IPS-15b (cell line): ENCODE results near the gene COMTD1.
"Not testable (repeated sequence)": the region's sequence is repeated elsewhere in the genome, so short reads cannot be mapped to it uniquely, and the experiment has no call there.

ENCODE experiments used
- H3K27me3 ChIP-seq: one replicate; pipeline ENCODE4 v1.6.1; 2013; ENCODE audit warnings: low read length; ENCODE audit not compliant: control insufficient read depth, insufficient read depth
- H3K36me3 ChIP-seq: one replicate; pipeline ENCODE4 v1.6.1; 2013; ENCODE audit warnings: low read length; ENCODE audit not compliant: control insufficient read depth, insufficient read depth
- H3K4me1 ChIP-seq: one replicate; pipeline ENCODE4 v1.6.1; 2013; ENCODE audit warnings: mild to moderate bottlenecking, low read length; ENCODE audit not compliant: control insufficient read depth, insufficient read depth
- H3K4me3 ChIP-seq: one replicate; pipeline ENCODE4 v1.5.1; 2013; ENCODE audit warnings: low read depth, low read length
- H3K9ac ChIP-seq: one replicate; pipeline ENCODE4 v1.6.1; 2013; ENCODE audit warnings: low read depth, mild to moderate bottlenecking, low read length
- H3K9me3 ChIP-seq: one replicate; pipeline ENCODE4 v1.6.1; 2013; ENCODE audit warnings: mild to moderate bottlenecking, low read length; ENCODE audit not compliant: control insufficient read depth, insufficient read depth

The COMTD1 gene

DNA sequence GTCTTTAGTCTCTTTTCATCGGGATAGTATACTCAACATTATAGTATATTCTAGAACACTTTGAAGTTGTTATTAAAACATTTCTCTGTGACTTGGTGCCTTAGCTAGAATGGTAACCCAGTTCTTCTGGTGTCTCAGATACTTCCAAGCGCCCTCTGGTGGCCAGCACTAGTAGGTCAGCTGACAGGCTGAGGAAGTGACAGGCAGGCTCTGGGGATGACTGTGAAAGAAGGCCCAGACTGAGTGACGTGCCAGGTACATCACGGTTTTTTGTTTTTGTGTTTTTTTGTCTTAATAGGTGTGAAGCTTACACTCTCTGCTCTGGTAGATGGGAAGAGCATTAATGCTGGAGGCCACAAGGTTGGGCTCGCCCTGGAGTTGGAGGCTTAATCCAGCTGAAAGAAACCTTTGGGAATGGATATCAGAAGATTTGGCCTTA lies 5.1 kb downstream of the COMTD1 start:
- Histone ChIP-seq H3K4me3 (no peak overlapping the region), H3K9ac (no peak overlapping the region), H3K36me3 (peaks cover 17% of the 10 kb centered on the region), H3K27me3 (no peaks in the 10 kb centered on the region), H3K4me1 (peaks cover 19% of the 10 kb centered on the region), H3K9me3 (no peaks in the 10 kb centered on the region)

DNA sequence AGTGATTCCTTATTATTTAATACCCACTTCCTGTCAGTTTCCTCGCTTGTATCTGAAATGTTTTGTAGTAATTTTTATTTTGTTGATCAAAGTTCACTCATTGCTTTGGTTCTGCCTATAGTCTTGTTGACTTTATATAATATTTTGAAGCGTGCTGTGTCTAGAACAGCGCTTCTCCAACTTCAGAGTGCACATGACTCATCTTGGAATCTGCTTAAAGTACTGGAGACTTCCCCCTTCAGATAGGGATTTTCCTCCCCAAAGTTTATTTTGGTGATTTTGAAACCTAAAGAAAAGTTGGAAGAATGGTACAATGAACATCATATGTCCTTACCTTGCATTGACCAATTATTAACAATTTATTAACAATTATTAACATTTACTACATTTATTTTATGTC lies 5.8 kb downstream of the COMTD1 start:
- Histone ChIP-seq H3K27me3 (no peaks in the 10 kb centered on the region), H3K9ac (no peak overlapping the region), H3K4me1 (peaks cover 24% of the 10 kb centered on the region), H3K36me3 (peaks cover 17% of the 10 kb centered on the region), H3K4me3 (no peak overlapping the region), H3K9me3 (no peaks in the 10 kb centered on the region)

DNA sequence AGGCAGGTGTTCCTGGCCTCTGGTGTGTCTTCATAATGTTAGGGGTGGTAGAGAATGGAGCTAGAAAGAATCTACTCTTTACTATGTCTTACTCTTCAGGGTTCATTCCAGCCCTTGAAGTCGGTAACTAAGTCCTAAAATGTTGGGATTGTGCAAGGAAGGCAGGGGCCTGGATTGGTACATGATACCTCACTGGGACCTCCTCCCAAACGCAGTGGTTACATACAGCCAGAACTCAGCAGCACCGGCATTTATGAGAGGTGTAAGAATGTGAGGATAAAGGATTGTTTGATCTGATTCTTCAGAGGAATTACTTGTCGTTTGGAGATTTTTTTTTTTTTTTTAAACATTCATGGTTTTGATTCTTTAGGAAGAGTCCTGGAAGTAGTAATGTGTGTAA lies 6.9 kb downstream of the COMTD1 start:
- Histone ChIP-seq H3K9ac (no peak overlapping the region), H3K4me1 (peaks cover 36% of the 10 kb centered on the region), H3K9me3 (no peaks in the 10 kb centered on the region), H3K27me3 (no peaks in the 10 kb centered on the region), H3K4me3 (no peak overlapping the region), H3K36me3 (peaks cover 21% of the 10 kb centered on the region)

DNA sequence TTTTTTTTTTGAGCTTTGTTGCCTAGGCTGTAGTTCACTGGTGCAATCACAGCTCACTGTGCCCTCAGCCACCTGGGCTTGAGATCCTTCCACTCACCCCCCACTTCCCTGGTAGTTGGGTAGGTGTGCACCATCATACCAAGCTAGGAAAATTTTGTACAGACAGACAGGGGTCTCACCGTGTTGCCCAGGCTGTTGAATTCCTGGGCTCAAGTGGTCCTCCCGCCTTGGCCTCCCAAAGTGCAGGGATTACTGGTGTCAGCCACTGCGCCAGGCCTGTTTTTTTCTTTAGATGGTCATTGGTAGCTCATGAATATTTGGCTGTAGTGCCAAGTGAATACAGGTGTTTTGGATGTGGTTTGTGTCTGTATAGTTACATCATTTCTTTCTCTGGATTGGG lies 7.5 kb downstream of the COMTD1 start:
- peaks cover 21% of the 10 kb centered on the region for H3K36me3 ChIP-seq

DNA sequence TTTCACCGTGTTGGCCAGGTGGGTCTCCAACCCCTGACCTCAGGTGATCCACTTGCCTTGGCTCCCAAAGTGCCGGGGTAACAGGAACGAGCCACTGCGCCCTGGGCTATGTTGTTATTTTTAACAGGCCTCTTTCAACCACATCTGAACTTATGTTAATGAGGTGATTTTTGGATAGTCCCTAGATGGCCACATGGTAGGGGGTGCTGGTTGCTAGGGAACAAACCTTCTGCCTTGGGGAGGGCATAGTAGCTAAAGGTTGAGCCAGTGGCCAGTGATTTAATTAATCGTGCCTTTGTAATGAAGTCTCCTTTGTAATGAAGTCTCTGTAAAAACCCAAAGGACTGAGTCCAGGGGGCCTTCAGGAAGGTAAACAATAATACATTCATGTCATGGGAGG lies 9.1 kb downstream of the COMTD1 start:
- Histone ChIP-seq H3K9me3 (no peaks in the 10 kb centered on the region), H3K4me1 (peaks cover 38% of the 10 kb centered on the region), H3K27me3 (no peaks in the 10 kb centered on the region), H3K4me3 (no peak overlapping the region), H3K9ac (no peak overlapping the region), H3K36me3 (peaks cover 12% of the 10 kb centered on the region)

More for the DNA sequence above, 7.5 kb downstream of the COMTD1 start:
- H3K9ac ChIP-seq, result no peak overlapping the region
- no peaks in the 10 kb centered on the region for H3K27me3 ChIP-seq
- no peaks in the 10 kb centered on the region for H3K9me3 ChIP-seq
- H3K4me1 ChIP-seq, result peaks cover 36% of the 10 kb centered on the region
- H3K4me3 ChIP-seq, result no peak overlapping the region

DNA sequence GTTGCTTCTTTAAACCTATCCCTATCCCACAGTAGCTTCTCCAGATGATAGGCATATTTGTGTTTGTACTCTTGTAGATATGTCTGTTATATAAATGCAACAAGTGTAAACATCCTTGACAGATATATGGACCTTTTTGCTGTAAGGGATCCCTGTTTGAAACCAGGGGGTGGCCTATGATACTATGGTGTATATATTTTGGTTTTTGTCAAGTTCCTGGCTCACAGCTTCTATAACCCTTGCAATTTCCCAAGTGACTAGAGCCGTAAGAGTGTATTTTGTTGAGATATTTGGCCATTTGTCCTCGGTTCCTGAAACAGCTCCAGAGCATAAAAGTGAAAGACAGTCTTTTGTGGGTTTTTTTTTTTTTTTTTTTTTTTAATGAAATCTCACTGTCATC lies 9.7 kb downstream of the COMTD1 start:
- peaks cover 10% of the 10 kb centered on the region for H3K36me3 ChIP-seq
- peaks cover 38% of the 10 kb centered on the region for H3K4me1 ChIP-seq
- no peaks in the 10 kb centered on the region for H3K9me3 ChIP-seq
- H3K9ac ChIP-seq, result no peak overlapping the region
- H3K27me3 ChIP-seq, result no peaks in the 10 kb centered on the region
- no peak overlapping the region for H3K4me3 ChIP-seq

DNA sequence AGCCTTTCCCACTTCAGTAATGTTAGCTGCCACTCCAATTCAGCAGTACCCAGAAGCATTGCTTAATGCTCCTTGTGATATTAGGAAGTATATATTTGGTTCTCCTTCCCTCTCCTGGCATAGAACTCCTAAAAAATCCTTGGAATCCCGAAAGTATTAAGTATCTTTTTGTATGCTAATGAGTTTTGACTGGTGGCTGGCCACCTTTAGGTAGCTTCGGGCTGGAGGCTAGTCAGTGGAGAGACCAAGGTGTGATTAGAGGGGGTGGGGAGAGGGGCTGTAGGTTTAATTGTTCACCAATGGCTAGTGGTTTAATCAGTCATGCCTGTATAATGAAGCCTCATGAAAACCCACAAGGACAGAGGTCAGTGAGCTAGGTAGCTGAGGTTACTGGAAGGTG lies 12.2 kb downstream of the COMTD1 start:
- Histone ChIP-seq H3K27me3 (no peaks in the 10 kb centered on the region), H3K36me3 (peaks cover 17% of the 10 kb centered on the region), H3K9ac (peak overlapping the region; percentile 14), H3K9me3 (no peaks in the 10 kb centered on the region), H3K4me1 (peaks cover 38% of the 10 kb centered on the region), H3K4me3 (peak overlapping the region; percentile 12)

DNA sequence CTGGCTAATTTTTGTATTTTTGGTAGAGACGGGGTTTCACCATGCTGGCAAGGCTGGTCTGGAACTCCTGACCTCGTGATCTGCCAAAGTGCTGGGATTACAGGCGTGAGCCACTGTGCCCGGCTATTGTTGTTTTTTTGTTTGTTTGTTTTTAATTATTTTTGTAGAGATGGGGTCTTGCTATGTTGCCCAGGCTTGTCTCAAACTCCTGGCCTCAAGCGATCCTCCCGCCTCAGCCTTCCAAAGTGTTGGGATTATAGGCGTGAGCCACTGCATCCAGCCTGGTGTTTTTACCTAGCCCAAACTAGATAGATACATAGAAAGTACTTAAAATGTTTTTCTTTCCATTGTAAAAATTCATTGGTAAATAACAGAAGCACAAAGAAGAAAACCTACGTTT lies 14.3 kb downstream of the COMTD1 start:
- peaks cover 31% of the 10 kb centered on the region for H3K36me3 ChIP-seq
- peaks cover 29% of the 10 kb centered on the region for H3K4me1 ChIP-seq
- not testable (repeated sequence) for H3K27me3 ChIP-seq, H3K4me3 ChIP-seq, H3K9ac ChIP-seq, H3K9me3 ChIP-seq

DNA sequence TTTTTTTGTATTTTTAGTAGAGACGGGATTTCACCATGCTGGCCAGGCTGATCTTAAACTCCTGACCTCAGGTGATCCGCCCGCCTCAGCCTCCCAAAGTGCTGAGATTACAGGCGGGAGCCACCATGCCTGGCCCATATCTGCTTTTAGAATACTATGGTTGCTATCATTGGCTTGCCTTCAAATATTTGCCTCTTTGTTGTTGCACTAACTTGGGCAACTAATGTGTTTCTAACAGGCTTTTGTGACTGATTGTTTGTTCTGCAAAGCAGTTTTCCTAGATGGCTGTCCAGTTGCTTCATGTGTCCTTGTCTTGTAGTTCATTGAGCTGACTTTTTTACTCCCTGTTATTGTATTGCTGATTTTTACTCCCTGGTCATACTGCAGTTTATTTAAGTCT lies 15.5 kb downstream of the COMTD1 start:
- no peaks in the 10 kb centered on the region for H3K9me3 ChIP-seq
- no peak overlapping the region for H3K9ac ChIP-seq
- H3K4me3 ChIP-seq, result no peak overlapping the region
- H3K27me3 ChIP-seq, result no peaks in the 10 kb centered on the region
- H3K4me1 ChIP-seq, result peaks cover 21% of the 10 kb centered on the region
- H3K36me3 ChIP-seq, result peaks cover 35% of the 10 kb centered on the region

DNA sequence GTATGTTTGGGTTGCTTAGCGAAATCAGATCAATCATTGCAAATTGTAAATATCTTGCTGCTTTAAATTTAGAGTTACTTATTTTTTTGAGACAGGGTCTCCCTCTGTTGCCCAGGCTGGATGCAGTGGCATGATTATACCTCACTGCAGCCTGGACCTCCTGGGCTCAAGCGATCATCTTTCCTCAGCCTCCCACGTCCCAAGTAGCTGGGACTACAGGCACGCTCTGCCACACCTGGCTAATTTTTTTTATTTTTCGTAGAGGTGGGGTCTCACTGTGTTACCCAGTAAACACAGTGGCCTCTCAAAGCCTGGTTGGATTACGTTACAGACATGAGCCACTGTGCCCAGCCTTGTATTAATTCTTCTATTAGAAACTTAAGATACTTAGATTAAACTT lies 23.4 kb downstream of the COMTD1 start:
- Histone ChIP-seq H3K4me1 (peaks cover 8% of the 10 kb centered on the region), H3K36me3 (peaks cover 30% of the 10 kb centered on the region), H3K27me3 (no peaks in the 10 kb centered on the region), H3K9ac (no peak overlapping the region), H3K4me3 (peak overlapping the region; percentile 96), H3K9me3 (no peaks in the 10 kb centered on the region)

DNA sequence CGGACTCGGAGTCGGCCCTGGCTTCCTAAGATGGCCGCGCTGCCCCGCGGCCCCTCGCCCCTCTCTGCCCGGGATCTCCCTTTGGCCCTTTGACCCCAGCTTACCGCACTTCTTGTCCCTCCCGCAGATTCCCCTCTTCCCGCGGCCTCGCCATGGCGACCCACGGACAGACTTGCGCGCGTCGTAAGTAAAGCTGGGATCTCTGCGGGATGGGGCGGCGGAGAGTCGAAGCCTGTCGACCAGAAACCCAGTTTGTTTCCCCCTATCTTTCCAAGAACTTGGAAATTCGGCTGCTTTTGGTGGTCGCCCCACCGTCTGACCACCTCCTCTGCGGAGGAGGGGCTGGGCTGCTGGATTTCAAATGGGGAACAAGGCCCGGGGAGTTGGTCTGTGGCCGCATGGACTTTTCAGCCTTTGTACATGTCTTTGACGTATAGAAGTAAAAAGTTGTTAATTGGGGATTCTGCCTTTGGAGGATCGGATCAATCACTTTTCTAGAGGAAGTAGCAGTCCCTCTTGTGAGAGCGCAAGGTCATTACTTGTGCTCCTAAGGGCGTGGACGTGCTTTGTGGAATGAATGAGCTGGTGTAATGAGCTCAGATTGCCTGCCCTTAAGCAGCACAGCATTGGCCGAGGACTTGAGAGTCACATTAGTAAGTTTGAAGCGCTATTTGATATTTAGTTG lies 24.6 kb downstream of the COMTD1 start:
- Histone ChIP-seq H3K9me3 (no peaks in the 10 kb centered on the region), H3K4me1 (peaks cover 8% of the 10 kb centered on the region), H3K9ac (peak overlapping the region; percentile 98), H3K36me3 (peaks cover 26% of the 10 kb centered on the region), H3K27me3 (no peaks in the 10 kb centered on the region), H3K4me3 (peak overlapping the region; percentile 96)

DNA sequence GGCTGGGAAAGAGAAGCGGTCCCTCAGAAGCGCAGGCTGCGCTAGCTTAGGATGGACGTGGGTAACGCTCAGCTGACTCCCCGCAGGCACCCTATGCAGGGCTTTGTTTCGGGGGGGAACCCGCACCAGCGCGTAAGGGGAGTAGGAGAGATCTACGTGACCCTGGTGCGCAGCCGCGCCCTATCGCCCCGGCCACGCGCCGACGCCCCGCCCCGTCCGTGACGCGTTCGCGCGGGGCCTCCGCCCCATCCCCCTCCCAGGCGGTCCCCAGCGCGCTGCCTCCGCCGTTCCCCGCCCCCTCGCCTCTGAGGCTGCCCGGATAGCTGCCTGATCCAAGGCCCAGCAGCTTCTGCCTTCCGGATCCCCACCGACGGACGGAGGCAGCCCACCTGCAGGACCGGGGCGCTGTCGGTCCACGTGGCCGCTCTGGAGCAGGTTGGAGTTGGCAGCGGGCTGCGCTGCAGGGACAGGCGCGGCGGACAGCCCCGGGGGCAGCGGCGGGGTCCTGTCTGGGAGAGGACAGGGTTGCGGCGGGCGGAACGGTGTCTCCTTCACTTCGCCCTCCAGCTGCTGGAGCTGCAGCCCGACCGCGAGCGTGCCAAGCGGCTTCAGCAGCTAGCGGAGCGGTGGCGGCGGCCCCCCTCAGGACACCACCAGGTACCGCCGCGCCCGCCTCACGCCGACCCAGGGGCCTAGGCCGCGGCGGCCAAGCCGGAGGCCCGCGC lies 25.3 kb downstream of the COMTD1 start, which contains the start of gene VDAC2:
TSS of gene VDAC2 (plus strand) at position 515 of the 725 bp plus-strand sequence. CDS start 363 bp downstream, outside the sequence.
- Histone ChIP-seq H3K36me3 (peaks cover 21% of the 10 kb centered on the region), H3K9ac (peak within 1 kb of the TSS; percentile 98), H3K9me3 (no peaks in the 10 kb centered on the region), H3K4me1 (peaks cover 8% of the 10 kb centered on the region), H3K27me3 (no peaks in the 10 kb centered on the region), H3K4me3 (peak within 1 kb of the TSS; percentile 96)
